HepG2 (cell line): ENCODE results near the gene KHK. TPM values are rescaled to one million over a fixed set of nuclear protein-coding genes. Genes with fewer than 3 reads are reported as not detected.
A peak's percentile ranks its signal among the peaks of the same experiment; 100 is the strongest.

ENCODE experiments used
- NFKBIZ ChIP-seq: IDR thresholded peaks from 2 replicates; pipeline ENCODE4 v1.6.1; 2018; ENCODE audit warnings: missing genetic modification reagents, missing compliant biosample characterization
- RORA ChIP-seq: sonication (generic); formaldehyde crosslinking; IDR thresholded peaks from 2 replicates; pipeline ENCODE4 v1.5.0; 2020; ENCODE audit warnings: mild to moderate bottlenecking, missing genetic modification reagents, moderate library complexity
- ZMYM2 ChIP-seq: sonication (generic); formaldehyde crosslinking; IDR thresholded peaks from 2 replicates; pipeline ENCODE4 v1.8.0; 2022; ENCODE audit warnings: mild to moderate bottlenecking, missing genetic modification reagents
- ZNF556 ChIP-seq: sonication (generic); formaldehyde crosslinking; IDR thresholded peaks from 2 replicates; pipeline ENCODE4 v1.4.0; 2020; ENCODE audit warnings: mild to moderate bottlenecking, missing genetic modification reagents, borderline replicate concordance
- polyA plus RNA-seq, 8 experiments: library from polyadenylated mRNA; depleted of rRNA in 3 of 8; stranded (reverse) in 7 of 8; unstranded in 1 of 8; fragments of >200 nt; fragmentation: Illumina TruSeq in 4 of 8; extraction: Trizol in 4 of 8; gene quantifications; 2 replicates each; pipeline versions ENCODE4 v1.2.1 to v1.2.3, GENCODE V29; 2011 to 2016; ENCODE audit warnings: low read depth in 4 of 8, missing spikeins in 1 of 8, mixed read lengths in 1 of 8; ENCODE audit not compliant: insufficient read depth in 1 of 8
- total RNA-seq, 5 experiments: library from RNA; depleted of rRNA; stranded (reverse); fragments of >200 nt; fragmentation: Illumina TruSeq; extraction: Trizol; gene quantifications; 2 replicates each; pipeline ENCODE4 v1.2.3, GENCODE V29; 2016; ENCODE audit warnings: low read depth in 1 of 5
- TF ChIP-seq, protein P1 (sequence below): sonication (generic); formaldehyde crosslinking; conservative IDR thresholded peaks from 2 replicates; pipeline ENCODE4 v1.8.1; 2023; ENCODE audit warnings: missing genetic modification reagents
- TF ChIP-seq, protein P2 (sequence below): sonication (generic); formaldehyde crosslinking; IDR thresholded peaks from 2 replicates; pipeline ENCODE4 v1.5.0; 2020; ENCODE audit warnings: mild to moderate bottlenecking, missing genetic modification reagents, borderline replicate concordance
- TF ChIP-seq, protein P3 (sequence below), 2 experiments: sonication (generic) in 1 of 2; formaldehyde crosslinking in 1 of 2; IDR thresholded peaks; 2 replicates each; pipeline versions ENCODE4 v1.4.0 to v1.6.1; 2016 to 2020; ENCODE audit warnings: borderline replicate concordance in 1 of 2, low read depth in 1 of 2, mild to moderate bottlenecking in 1 of 2, missing genetic modification reagents in 1 of 2
- TF ChIP-seq, protein P4 (sequence below): sonication (generic); formaldehyde crosslinking; IDR thresholded peaks from 2 replicates; pipeline ENCODE4 v1.4.0; 2020; ENCODE audit warnings: missing genetic modification reagents
- TF ChIP-seq, protein P5 (sequence below): sonication (generic); formaldehyde crosslinking; IDR thresholded peaks from 2 replicates; pipeline ENCODE4 v1.5.0; 2020; ENCODE audit warnings: missing genetic modification reagents

Gene KHK
- total and polyA plus RNA-seq, 2 of the 13 experiments (the other 11 are each of a cell fraction or from before 2014, with no cell fraction given) = 40.9 to 99.2 TPM

DNA sequence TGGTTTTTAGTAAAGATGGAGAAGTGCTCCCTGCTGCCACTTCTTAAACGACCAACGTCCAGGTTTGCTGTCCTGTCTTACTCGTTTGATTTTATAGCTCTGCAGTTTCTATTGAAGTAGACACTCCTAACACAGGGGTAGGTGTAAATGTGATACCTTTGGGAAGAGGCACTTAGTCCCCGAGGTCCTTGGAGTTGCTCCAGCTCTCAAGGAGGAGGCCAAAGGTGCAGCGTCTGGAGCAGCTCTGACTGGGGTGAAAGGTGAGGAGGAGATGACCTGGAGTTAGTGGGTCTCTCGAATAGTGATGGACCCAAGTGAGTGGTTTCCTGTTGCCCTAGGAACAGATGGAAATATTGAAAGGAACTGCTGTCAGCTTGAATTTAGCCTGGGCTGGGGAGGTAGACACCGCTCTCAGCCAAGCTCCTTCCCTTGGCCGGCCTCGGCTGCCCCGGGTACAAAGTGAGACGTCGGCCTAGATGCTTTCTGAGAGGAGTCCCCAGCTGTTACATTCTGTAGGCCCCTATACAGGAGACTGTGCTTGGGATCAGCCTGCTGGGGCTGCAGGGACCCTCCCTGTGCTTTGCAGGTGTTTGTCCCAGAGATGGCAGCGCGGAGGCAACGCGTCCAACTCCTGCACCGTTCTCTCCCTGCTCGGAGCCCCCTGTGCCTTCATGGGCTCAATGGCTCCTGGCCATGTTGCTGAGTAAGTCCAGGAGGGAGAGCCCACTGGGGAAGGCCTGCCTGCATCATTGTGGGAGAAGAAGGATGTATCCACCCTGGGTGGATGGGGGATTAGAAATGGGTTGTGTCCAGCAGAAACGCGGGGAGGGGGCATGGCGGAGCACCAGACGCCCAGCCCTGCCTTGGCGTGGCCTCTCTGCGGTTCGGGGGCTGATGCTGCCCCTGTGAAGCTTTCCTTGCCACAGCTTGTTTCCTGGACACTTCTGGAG is 5.4 kb downstream of the KHK start (continued):
- TF ChIP-seq, protein P1, sequence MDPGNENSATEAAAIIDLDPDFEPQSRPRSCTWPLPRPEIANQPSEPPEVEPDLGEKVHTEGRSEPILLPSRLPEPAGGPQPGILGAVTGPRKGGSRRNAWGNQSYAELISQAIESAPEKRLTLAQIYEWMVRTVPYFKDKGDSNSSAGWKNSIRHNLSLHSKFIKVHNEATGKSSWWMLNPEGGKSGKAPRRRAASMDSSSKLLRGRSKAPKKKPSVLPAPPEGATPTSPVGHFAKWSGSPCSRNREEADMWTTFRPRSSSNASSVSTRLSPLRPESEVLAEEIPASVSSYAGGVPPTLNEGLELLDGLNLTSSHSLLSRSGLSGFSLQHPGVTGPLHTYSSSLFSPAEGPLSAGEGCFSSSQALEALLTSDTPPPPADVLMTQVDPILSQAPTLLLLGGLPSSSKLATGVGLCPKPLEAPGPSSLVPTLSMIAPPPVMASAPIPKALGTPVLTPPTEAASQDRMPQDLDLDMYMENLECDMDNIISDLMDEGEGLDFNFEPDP (CRISPR knock-in tag) = no peak
- TF ChIP-seq RORA (CRISPR knock-in tag) (no peak), ZNF556 (CRISPR knock-in tag) (0 out of 2 replicates have a peak, but pooled peaks have one; percentile 8), ZMYM2 (CRISPR knock-in tag) (no peak), NFKBIZ (no peak)
- TF ChIP-seq, protein P2, sequence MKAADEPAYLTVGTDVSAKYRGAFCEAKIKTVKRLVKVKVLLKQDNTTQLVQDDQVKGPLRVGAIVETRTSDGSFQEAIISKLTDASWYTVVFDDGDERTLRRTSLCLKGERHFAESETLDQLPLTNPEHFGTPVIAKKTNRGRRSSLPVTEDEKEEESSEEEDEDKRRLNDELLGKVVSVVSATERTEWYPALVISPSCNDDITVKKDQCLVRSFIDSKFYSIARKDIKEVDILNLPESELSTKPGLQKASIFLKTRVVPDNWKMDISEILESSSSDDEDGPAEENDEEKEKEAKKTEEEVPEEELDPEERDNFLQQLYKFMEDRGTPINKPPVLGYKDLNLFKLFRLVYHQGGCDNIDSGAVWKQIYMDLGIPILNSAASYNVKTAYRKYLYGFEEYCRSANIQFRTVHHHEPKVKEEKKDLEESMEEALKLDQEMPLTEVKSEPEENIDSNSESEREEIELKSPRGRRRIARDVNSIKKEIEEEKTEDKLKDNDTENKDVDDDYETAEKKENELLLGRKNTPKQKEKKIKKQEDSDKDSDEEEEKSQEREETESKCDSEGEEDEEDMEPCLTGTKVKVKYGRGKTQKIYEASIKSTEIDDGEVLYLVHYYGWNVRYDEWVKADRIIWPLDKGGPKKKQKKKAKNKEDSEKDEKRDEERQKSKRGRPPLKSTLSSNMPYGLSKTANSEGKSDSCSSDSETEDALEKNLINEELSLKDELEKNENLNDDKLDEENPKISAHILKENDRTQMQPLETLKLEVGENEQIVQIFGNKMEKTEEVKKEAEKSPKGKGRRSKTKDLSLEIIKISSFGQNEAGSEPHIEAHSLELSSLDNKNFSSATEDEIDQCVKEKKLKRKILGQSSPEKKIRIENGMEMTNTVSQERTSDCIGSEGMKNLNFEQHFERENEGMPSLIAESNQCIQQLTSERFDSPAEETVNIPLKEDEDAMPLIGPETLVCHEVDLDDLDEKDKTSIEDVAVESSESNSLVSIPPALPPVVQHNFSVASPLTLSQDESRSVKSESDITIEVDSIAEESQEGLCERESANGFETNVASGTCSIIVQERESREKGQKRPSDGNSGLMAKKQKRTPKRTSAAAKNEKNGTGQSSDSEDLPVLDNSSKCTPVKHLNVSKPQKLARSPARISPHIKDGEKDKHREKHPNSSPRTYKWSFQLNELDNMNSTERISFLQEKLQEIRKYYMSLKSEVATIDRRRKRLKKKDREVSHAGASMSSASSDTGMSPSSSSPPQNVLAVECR (CRISPR knock-in tag) = peak; percentile 10; the same call in 1 of the 2 replicates
- TF ChIP-seq, protein P3, sequence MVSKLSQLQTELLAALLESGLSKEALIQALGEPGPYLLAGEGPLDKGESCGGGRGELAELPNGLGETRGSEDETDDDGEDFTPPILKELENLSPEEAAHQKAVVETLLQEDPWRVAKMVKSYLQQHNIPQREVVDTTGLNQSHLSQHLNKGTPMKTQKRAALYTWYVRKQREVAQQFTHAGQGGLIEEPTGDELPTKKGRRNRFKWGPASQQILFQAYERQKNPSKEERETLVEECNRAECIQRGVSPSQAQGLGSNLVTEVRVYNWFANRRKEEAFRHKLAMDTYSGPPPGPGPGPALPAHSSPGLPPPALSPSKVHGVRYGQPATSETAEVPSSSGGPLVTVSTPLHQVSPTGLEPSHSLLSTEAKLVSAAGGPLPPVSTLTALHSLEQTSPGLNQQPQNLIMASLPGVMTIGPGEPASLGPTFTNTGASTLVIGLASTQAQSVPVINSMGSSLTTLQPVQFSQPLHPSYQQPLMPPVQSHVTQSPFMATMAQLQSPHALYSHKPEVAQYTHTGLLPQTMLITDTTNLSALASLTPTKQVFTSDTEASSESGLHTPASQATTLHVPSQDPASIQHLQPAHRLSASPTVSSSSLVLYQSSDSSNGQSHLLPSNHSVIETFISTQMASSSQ (IDR thresholded peaks at IDR 0.05; ENCODE audit: low read depth) = no peak
- TF ChIP-seq, protein P3 (CRISPR knock-in tag; IDR thresholded peaks at IDR 0.05; ENCODE audit: borderline replicate concordance) = no peak
- TF ChIP-seq, protein P4, sequence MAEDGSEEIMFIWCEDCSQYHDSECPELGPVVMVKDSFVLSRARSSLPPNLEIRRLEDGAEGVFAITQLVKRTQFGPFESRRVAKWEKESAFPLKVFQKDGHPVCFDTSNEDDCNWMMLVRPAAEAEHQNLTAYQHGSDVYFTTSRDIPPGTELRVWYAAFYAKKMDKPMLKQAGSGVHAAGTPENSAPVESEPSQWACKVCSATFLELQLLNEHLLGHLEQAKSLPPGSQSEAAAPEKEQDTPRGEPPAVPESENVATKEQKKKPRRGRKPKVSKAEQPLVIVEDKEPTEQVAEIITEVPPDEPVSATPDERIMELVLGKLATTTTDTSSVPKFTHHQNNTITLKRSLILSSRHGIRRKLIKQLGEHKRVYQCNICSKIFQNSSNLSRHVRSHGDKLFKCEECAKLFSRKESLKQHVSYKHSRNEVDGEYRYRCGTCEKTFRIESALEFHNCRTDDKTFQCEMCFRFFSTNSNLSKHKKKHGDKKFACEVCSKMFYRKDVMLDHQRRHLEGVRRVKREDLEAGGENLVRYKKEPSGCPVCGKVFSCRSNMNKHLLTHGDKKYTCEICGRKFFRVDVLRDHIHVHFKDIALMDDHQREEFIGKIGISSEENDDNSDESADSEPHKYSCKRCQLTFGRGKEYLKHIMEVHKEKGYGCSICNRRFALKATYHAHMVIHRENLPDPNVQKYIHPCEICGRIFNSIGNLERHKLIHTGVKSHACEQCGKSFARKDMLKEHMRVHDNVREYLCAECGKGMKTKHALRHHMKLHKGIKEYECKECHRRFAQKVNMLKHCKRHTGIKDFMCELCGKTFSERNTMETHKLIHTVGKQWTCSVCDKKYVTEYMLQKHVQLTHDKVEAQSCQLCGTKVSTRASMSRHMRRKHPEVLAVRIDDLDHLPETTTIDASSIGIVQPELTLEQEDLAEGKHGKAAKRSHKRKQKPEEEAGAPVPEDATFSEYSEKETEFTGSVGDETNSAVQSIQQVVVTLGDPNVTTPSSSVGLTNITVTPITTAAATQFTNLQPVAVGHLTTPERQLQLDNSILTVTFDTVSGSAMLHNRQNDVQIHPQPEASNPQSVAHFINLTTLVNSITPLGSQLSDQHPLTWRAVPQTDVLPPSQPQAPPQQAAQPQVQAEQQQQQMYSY = no peak
- TF ChIP-seq, protein P5, sequence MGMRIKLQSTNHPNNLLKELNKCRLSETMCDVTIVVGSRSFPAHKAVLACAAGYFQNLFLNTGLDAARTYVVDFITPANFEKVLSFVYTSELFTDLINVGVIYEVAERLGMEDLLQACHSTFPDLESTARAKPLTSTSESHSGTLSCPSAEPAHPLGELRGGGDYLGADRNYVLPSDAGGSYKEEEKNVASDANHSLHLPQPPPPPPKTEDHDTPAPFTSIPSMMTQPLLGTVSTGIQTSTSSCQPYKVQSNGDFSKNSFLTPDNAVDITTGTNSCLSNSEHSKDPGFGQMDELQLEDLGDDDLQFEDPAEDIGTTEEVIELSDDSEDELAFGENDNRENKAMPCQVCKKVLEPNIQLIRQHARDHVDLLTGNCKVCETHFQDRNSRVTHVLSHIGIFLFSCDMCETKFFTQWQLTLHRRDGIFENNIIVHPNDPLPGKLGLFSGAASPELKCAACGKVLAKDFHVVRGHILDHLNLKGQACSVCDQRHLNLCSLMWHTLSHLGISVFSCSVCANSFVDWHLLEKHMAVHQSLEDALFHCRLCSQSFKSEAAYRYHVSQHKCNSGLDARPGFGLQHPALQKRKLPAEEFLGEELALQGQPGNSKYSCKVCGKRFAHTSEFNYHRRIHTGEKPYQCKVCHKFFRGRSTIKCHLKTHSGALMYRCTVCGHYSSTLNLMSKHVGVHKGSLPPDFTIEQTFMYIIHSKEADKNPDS (CRISPR knock-in tag) = no peak
